ENCODE results near the gene SP140. TPM values are rescaled to one million over a fixed set of nuclear protein-coding genes. Genes with fewer than 3 reads are reported as not detected.

The SP140 gene
- total and polyA plus RNA-seq, 10 of the 15 experiments (the other 5 are each of a cell fraction or from before 2014, with no cell fraction given): 61.7 to 164 (median 90.7) TPM

- peak; percentile 26; the same call in 1 of the 2 replicates for TF ChIP-seq ATF7 (IDR thresholded peaks at IDR 0.05; ENCODE audit: low read depth)
- TF ChIP-seq FOS (IDR thresholded peaks at IDR 0.05; ENCODE audit: borderline replicate concordance, extremely low read depth, insufficient read length): no peak
- TF ChIP-seq KLF5 (IDR thresholded peaks at IDR 0.05; ENCODE audit: partially characterized antibody): peak; percentile 65
- TF ChIP-seq ZBTB40 (IDR thresholded peaks at IDR 0.05; ENCODE audit: borderline replicate concordance): peak; percentile 65; the same call in 1 of the 2 replicates
- 0 out of 2 replicates have a peak, but pooled peaks have one; percentile 61 for TF ChIP-seq NBN (IDR thresholded peaks at IDR 0.05)
- TF ChIP-seq IRF4 (IDR thresholded peaks at IDR 0.05; ENCODE audit: low read depth, low read length): peak; percentile 48; the same call in 1 of the 2 replicates
- TF ChIP-seq PML (IDR thresholded peaks at IDR 0.05; ENCODE audit: low read length): 0 out of 2 replicates have a peak, but pooled peaks have one; percentile 70
- TF ChIP-seq MXI1 (IDR thresholded peaks at IDR 0.05; ENCODE audit: low read depth, low read length): peak; percentile 76
- TF ChIP-seq PAX8 (IDR thresholded peaks at IDR 0.05): no peak
- 0 out of 2 replicates have a peak, but pooled peaks have one; percentile 6 for TF ChIP-seq CREB1 (IDR thresholded peaks at IDR 0.05; ENCODE audit: low read depth)
- no peak for TF ChIP-seq HDAC2 (IDR thresholded peaks at IDR 0.05)
- TF ChIP-seq MTA2 (IDR thresholded peaks at IDR 0.05; ENCODE audit: low read depth): peak; percentile 47; the same call in 1 of the 2 replicates
- peak; percentile 72 for TF ChIP-seq EED (IDR thresholded peaks at IDR 0.05; ENCODE audit: low read depth)
- TF ChIP-seq SKIL (IDR thresholded peaks at IDR 0.05; ENCODE audit: low read depth, poor library complexity, severe bottlenecking): peak; percentile 49
- TF ChIP-seq RCOR1 (conservative IDR thresholded peaks at IDR 0.05; ENCODE audit: low read depth, low read length): 0 out of 2 replicates have a peak, but pooled peaks have one; percentile 52
- TF ChIP-seq ELK1 (IDR thresholded peaks at IDR 0.05; ENCODE audit: low read depth, low read length): 0 out of 2 replicates have a peak, but pooled peaks have one; percentile 32
- peak; percentile 80 for TF ChIP-seq E4F1 (IDR thresholded peaks at IDR 0.05; ENCODE audit: borderline replicate concordance, partially characterized antibody)
- TF ChIP-seq CHD4 (IDR thresholded peaks at IDR 0.05): no peak
- 0 out of 2 replicates have a peak, but pooled peaks have one; percentile 8 for TF ChIP-seq CHD2 (IDR thresholded peaks at IDR 0.05; ENCODE audit: borderline replicate concordance, low read depth, low read length)
Observed at GRCh38 chr2:230219419-230220331, 5.9 kb upstream of the SP140 start, which contains the start of gene SP110 (continued).

Data from GM12878 (cell line).